ENCODE measurements around the gene EMP2. TPM values are rescaled to one million over a fixed set of nuclear protein-coding genes. Genes with fewer than 3 reads are reported as not detected.
A peak's percentile ranks its signal among the peaks of the same experiment; 100 is the strongest.
"Not testable (repeated sequence)": the region's sequence is repeated elsewhere in the genome, so short reads cannot be mapped to it uniquely, and the experiment has no call there.

The EMP2 gene
- polyA plus RNA-seq, 2 of the 4 experiments (the other 2 are of a cell fraction), result 14.2 to 21.4 TPM

- 19% methylated on average over 6 of the region's 6 CpGs for WGBS (ENCODE audit: missing lambda C conversion rate)
- FAIRE-seq (peak; percentile 91), DNase-seq (ENCODE audit: low read depth in 1 of 2, low spot score in 1 of 2) (peak; percentile 82 to 84), ATAC-seq (peak; percentile 99)
- no peak overlapping the region for H3K4me3 ChIP-seq
- TF ChIP-seq SMC3 (IDR thresholded peaks at IDR 0.05), result peak; percentile 91
- no peak for TF ChIP-seq HOXB13 (CRISPR knock-in tag; IDR thresholded peaks at IDR 0.05; ENCODE audit: low read depth)
- TF ChIP-seq ZSCAN20 (CRISPR knock-in tag; IDR thresholded peaks at IDR 0.05), result no peak
- peak; percentile 89 to 93 for TF ChIP-seq RAD21 (conservative IDR thresholded peaks at IDR 0.05 in 1 of 2, IDR thresholded peaks at IDR 0.05 in 1 of 2)
- no peak for TF ChIP-seq CHD4 (IDR thresholded peaks at IDR 0.05; ENCODE audit: borderline replicate concordance)
- peak; percentile 86 for TF ChIP-seq CTCF (IDR thresholded peaks at IDR 0.05)
- no peak for TF ChIP-seq ESRRA (IDR thresholded peaks at IDR 0.05; ENCODE audit: borderline replicate concordance, low read length)
- H3K4me2 ChIP-seq, result no peak overlapping the region
- no peaks in the 10 kb centered on the region for H3K4me1 ChIP-seq
- no peak overlapping the region for H3K27ac ChIP-seq
- ChIA-PET CTCF (interaction anchor here (0.6 to 10.3 kb wide), 31 partner anchors 9 to 1879 kb away, joined by 3 to 198 read pairs (median 4); partner anchors contain the start of gene TEKT5), POLR2A (interaction anchor here (0.6 to 1.0 kb wide), 2 partner anchors 229 to 235 kb away, joined by 3 to 4 read pairs; no protein-coding TSS in a partner anchor)
- no peaks in the 10 kb centered on the region for H3K9me3 ChIP-seq
Observed at GRCh38 chr16:10509534-10510025, 70.8 kb downstream of the EMP2 start.

GRCh38 chr16:10505286-10505685 is 75.1 kb downstream of the EMP2 start:
- WGBS (ENCODE audit: missing lambda C conversion rate), result 53% methylated on average over 3 of the region's 3 CpGs
- H3K4me1 ChIP-seq; H3K9me3 ChIP-seq; FAIRE-seq; H3K4me2 ChIP-seq; ATAC-seq; POLR2A ChIA-PET; DNase-seq (ENCODE audit: low read depth in 1 of 2, low spot score in 1 of 2); H3K4me3 ChIP-seq; H3K27ac ChIP-seq: not testable (repeated sequence)
- CTCF ChIA-PET, result interaction anchor here (0.8 to 2.7 kb wide), 7 partner anchors 10 to 1366 kb away, joined by 3 to 9 read pairs (median 4); no protein-coding TSS in a partner anchor

GRCh38 chr16:10504404-10504885 is 76.0 kb downstream of the EMP2 start:
- no peaks in the 10 kb centered on the region for H3K4me1 ChIP-seq
- no peak overlapping the region for H3K4me2 ChIP-seq
- ChIA-PET POLR2A (interaction anchor here (0.7 kb wide), 1 partner anchor 185 kb away, joined by 3 read pairs; no protein-coding TSS in a partner anchor), CTCF (interaction anchor here (0.6 to 2.7 kb wide), 9 partner anchors 9 to 1845 kb away, joined by 3 to 9 read pairs (median 4); no protein-coding TSS in a partner anchor)
- H3K4me3 ChIP-seq, result no peak overlapping the region
- no peaks in the 10 kb centered on the region for H3K9me3 ChIP-seq
- no peak for TF ChIP-seq JUNB (IDR thresholded peaks at IDR 0.05)
- no peak for TF ChIP-seq ATOH8 (CRISPR knock-in tag; IDR thresholded peaks at IDR 0.05; ENCODE audit: low read depth)
- TF ChIP-seq FOSL2 (IDR thresholded peaks at IDR 0.05), result no peak
- TF ChIP-seq FOSL2 (CRISPR knock-in tag; IDR thresholded peaks at IDR 0.05), result no peak
- no peak for TF ChIP-seq HOXA7 (CRISPR knock-in tag; IDR thresholded peaks at IDR 0.05)
- no peak for TF ChIP-seq POLR2AphosphoS2 (conservative IDR thresholded peaks at IDR 0.05; ENCODE audit: low read length)
- TF ChIP-seq PHF8 (IDR thresholded peaks at IDR 0.05; ENCODE audit: borderline replicate concordance, low read depth), result no peak
- no peak for TF ChIP-seq BHLHE40 (IDR thresholded peaks at IDR 0.05; ENCODE audit: low read depth, low read length)
- TF ChIP-seq CBX8 (IDR thresholded peaks at IDR 0.05), result no peak
- no peak for TF ChIP-seq KDM1A (IDR thresholded peaks at IDR 0.05; ENCODE audit: low read depth)
- no peak for TF ChIP-seq RCOR1 (IDR thresholded peaks at IDR 0.05; ENCODE audit: low read depth, low read length)
- TF ChIP-seq BCL3 (IDR thresholded peaks at IDR 0.05), result no peak
- TF ChIP-seq FOXS1 (CRISPR knock-in tag; IDR thresholded peaks at IDR 0.05), result no peak
- TF ChIP-seq EP300 (IDR thresholded peaks at IDR 0.05), result no peak
- TF ChIP-seq ZC3H11A (IDR thresholded peaks at IDR 0.05), result no peak
- no peak for TF ChIP-seq HOXB13 (CRISPR knock-in tag; IDR thresholded peaks at IDR 0.05; ENCODE audit: low read depth)
- no peak for TF ChIP-seq SMC3 (IDR thresholded peaks at IDR 0.05)
- TF ChIP-seq REST (IDR thresholded peaks at IDR 0.05), result no peak
- no peak for FAIRE-seq
- no peak for ATAC-seq
- no peak for DNase-seq (ENCODE audit: low read depth in 1 of 2, low spot score in 1 of 2)
- no peak overlapping the region for H3K27ac ChIP-seq
- 100% methylated on average over 2 of the region's 2 CpGs for WGBS (ENCODE audit: missing lambda C conversion rate)

All from A549 (cell line).